ENCODE results near the gene CTNNB1.

GRCh38 chr3:41202075-41202833 is 2.9 kb downstream of the CTNNB1 start:
- TF ChIP-seq CTCF (conservative IDR thresholded peaks at IDR 0.05; ENCODE audit: low read length), result no peak
- no peak for TF ChIP-seq EZH2phosphoT487 (IDR thresholded peaks at IDR 0.05; ENCODE audit: borderline replicate concordance, low read depth, low read length)

Measured in OCI-LY7 (cell line).